Suprapubic skin (tissue), 3 donors: ENCODE results near the gene SHISA4.

Source experiments
- CTCF ChIP-seq, 2 donors: fragments of 200-600 bp in 1 of 2; fragments of 450-650 bp in 1 of 2; sonication (generic) in 1 of 2; IDR thresholded peaks; one replicate each; pipeline ENCODE4 v1.5.1; 2016 to 2019; ENCODE audit warnings: antibody characterized with exemption in 2 of 2, mild to moderate bottlenecking in 1 of 2, moderate library complexity in 1 of 2
- POLR2AphosphoS5 ChIP-seq, 3 donors: sonication (generic); formaldehyde crosslinking; IDR thresholded peaks; one replicate each; pipeline ENCODE4 v1.6.1; 2017; ENCODE audit warnings: antibody characterized with exemption in 3 of 3

DNA sequence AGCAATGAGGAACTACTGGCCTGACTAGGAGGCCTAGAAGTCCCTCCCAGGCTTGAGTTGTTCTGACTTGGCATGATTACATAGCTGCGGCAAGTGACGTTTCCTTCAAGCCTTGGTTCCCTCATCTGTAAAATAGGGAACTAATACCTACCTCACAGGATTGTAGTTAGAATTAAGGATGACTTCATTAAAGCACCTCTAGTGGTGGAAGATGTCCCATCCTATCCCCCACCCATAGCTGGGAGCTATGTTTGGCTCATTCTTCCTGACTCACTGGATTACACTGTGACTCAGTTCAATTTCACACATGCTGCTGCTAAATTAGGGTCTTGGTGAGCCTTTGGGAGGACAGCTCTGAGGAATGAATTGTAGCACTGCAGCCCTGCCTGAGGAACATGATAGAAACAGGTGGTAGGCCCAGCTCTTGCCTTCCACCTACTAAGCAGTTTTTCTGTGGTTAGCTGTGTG is 6.0 kb upstream of the SHISA4 start:
- TF ChIP-seq POLR2AphosphoS5 (IDR thresholded peaks at IDR 0.05) (no peak), CTCF (IDR thresholded peaks at IDR 0.05) (no peak)
